ENCODE results near the gene EDC3.

- TF ChIP-seq CTCF (IDR thresholded peaks at IDR 0.05) (no peak), POLR2A (IDR thresholded peaks at IDR 0.05) (no peak)
Measured at GRCh38 chr15:74725845-74726773, 30.3 kb upstream of the EDC3 start.
